Stomach (tissue), 4 donors: ENCODE measurements around the gene ITGA5.

Experiments used
- CTCF ChIP-seq, 7 experiments: fragments of 450-650 bp in 4 of 7; fragments of 200-600 bp in 3 of 7; sonication (generic) in 3 of 7; IDR thresholded peaks; one replicate each; pipeline ENCODE4 v1.5.1; 2016 to 2019; ENCODE audit warnings: antibody characterized with exemption in 7 of 7, control low read depth in 2 of 7, mild to moderate bottlenecking in 1 of 7
- POLR2AphosphoS5 ChIP-seq, 3 donors: sonication (generic); formaldehyde crosslinking; IDR thresholded peaks; one replicate each; pipeline ENCODE4 v1.6.1; 2016; ENCODE audit warnings: antibody characterized with exemption in 3 of 3

GRCh38 chr12:54393207-54393609 is 25.9 kb downstream of the ITGA5 start:
- TF ChIP-seq CTCF (IDR thresholded peaks at IDR 0.05): no peak
- no peak for TF ChIP-seq POLR2AphosphoS5 (IDR thresholded peaks at IDR 0.05)
